Right cardiac atrium (tissue), 5 donors: ENCODE results near the gene TSPAN14. TPM values are rescaled to one million over a fixed set of nuclear protein-coding genes. Genes with fewer than 3 reads are reported as not detected.

Experiments
- ATAC-seq, 2 donors: fragments of 200-7000 bp; cut with Tn5 transposase; one replicate each; pipeline versions ENCODE4 v1.8.0 to v1.9.1; 2020; ENCODE audit warnings: moderate library complexity in 2 of 2, mild to moderate bottlenecking in 1 of 2
- DNase-seq, 3 donors: peaks; one replicate each; pipeline ENCODE4 v3.0.0-alpha.2; 2020
- H3K27ac ChIP-seq: one replicate; pipeline ENCODE4 v1.5.1; 2013; ENCODE audit warnings: mild to moderate bottlenecking, low read length, control low read depth, moderate library complexity
- H3K27me3 ChIP-seq: one replicate; pipeline ENCODE4 v1.6.1; 2013; ENCODE audit not compliant: control insufficient read depth, insufficient read depth
- H3K4me1 ChIP-seq: one replicate; pipeline ENCODE4 v1.6.1; 2013; ENCODE audit warnings: low read length; ENCODE audit not compliant: control insufficient read depth, insufficient read depth
- H3K4me3 ChIP-seq: one replicate; pipeline ENCODE4 v1.5.1; 2013; ENCODE audit warnings: low read length, control low read depth
- H3K9me3 ChIP-seq: one replicate; pipeline ENCODE4 v1.6.1; 2013; ENCODE audit warnings: low read length; ENCODE audit not compliant: control insufficient read depth
- WGBS: extraction: QIAGEN DNeasy Blood & Tissue Kit; methylation state at CpG from one replicate; pipeline ENCODE4 v1.1.7; 2013; 5-methylcytosine and 5-hydroxymethylcytosine counted together
- intact Hi-C, 4 donors: fragments of 100-400 bp; cut with DNase I; formaldehyde crosslinking; loops; one replicate each; pipeline versions ENCODE4 v1.11.0 to v1.14.0; 2022 to 2023
- polyA plus RNA-seq: library from polyadenylated mRNA; stranded (reverse); fragments of 200-250 nt; gene quantifications from one replicate; pipeline ENCODE4 v1.2.3, GENCODE V29; 2013
- total RNA-seq, 4 donors: library from RNA; stranded (reverse); fragmentation: NEBNext Ultra II Directional; extraction: Animal tissue kit (Norgen Biotek cat#: 25700); gene quantifications; one replicate each; pipeline ENCODE4 v1.2.1, GENCODE V29; 2021
- donor health status: healthy with polysubstance abuse.
- donor health status: DM: no; HTN: yes; CAD: no.
- donor health status: DM: no; HTN: no; CAD: no.
- donor health status: DM: no; HTN: yes; CAD: no; lungs with severe emphysema.
- donor health status: DM: yes; HTN: yes; CAD: no.

TSPAN14 gene
- total and polyA plus RNA-seq, 5 donors, result 24.4 to 44.1 (median 29.1) TPM

GRCh38 chr10:80567292-80567691, 113.2 kb downstream of the TSPAN14 start:
- DNase-seq, result no peak
- H3K27ac ChIP-seq, result no peak overlapping the region
- no peak for ATAC-seq
- WGBS, result 86% methylated on average over 2 of the region's 2 CpGs
- no peaks in the 10 kb centered on the region for H3K27me3 ChIP-seq
- H3K9me3 ChIP-seq, result no peaks in the 10 kb centered on the region
- H3K4me3 ChIP-seq, result no peak overlapping the region
- no peaks in the 10 kb centered on the region for H3K4me1 ChIP-seq
- intact Hi-C loops, result no loop called here

- H3K27me3 ChIP-seq, result no peaks in the 10 kb centered on the region
Measured at GRCh38 chr10:80569131-80569895, 115.2 kb downstream of the TSPAN14 start.

GRCh38 chr10:80571352-80571751, 117.2 kb downstream of the TSPAN14 start:
- Histone ChIP-seq H3K27me3 (no peaks in the 10 kb centered on the region), H3K27ac (no peak overlapping the region), H3K4me1 (no peaks in the 10 kb centered on the region), H3K4me3 (no peak overlapping the region), H3K9me3 (no peaks in the 10 kb centered on the region)
- WGBS, result 96% methylated on average over 9 of the region's 9 CpGs
- intact Hi-C loops, result no loop called here
- no peak for ATAC-seq
- DNase-seq, result no peak

More at GRCh38 chr10:80569131-80569895, 115.2 kb downstream of the TSPAN14 start:
- intact Hi-C loops, result no loop called here
- DNase-seq, result no peak
- no peaks in the 10 kb centered on the region for H3K9me3 ChIP-seq
- no peak overlapping the region for H3K27ac ChIP-seq
- H3K4me3 ChIP-seq, result no peak overlapping the region
- no peak for ATAC-seq
- H3K4me1 ChIP-seq, result no peaks in the 10 kb centered on the region
- WGBS, result 91% methylated on average over 15 of the region's 15 CpGs

GRCh38 chr10:80579181-80579763, 125.2 kb downstream of the TSPAN14 start:
- Histone ChIP-seq H3K9me3 (peaks cover 2% of the 10 kb centered on the region), H3K27me3 (no peaks in the 10 kb centered on the region), H3K27ac (no peak overlapping the region), H3K4me1 (no peaks in the 10 kb centered on the region), H3K4me3 (no peak overlapping the region)
- intact Hi-C loops, result no loop called here
- WGBS, result 36% methylated on average over 5 of the region's 5 CpGs
- DNase-seq (no peak), ATAC-seq (no peak)

GRCh38 chr10:80579849-80580637, 125.9 kb downstream of the TSPAN14 start:
- no peaks in the 10 kb centered on the region for H3K4me1 ChIP-seq
- DNase-seq (no peak), ATAC-seq (no peak)
- peaks cover 2% of the 10 kb centered on the region for H3K9me3 ChIP-seq
- H3K27me3 ChIP-seq, result no peaks in the 10 kb centered on the region
- intact Hi-C loops, result loop anchor here in 1 of 4 donors (10.0 kb wide), 1 partner anchor 135 kb away; no protein-coding TSS in a partner anchor
- no peak overlapping the region for H3K27ac ChIP-seq
- 74% methylated on average over 5 of the region's 5 CpGs for WGBS
- no peak overlapping the region for H3K4me3 ChIP-seq

- WGBS, result 81% methylated on average over 7 of the region's 7 CpGs
- intact Hi-C loops, result loop anchor here in 1 of 4 donors (10.0 kb wide), 1 partner anchor 136 kb away; no protein-coding TSS in a partner anchor
- Histone ChIP-seq H3K9me3 (peaks cover 2% of the 10 kb centered on the region), H3K4me1 (no peaks in the 10 kb centered on the region), H3K4me3 (no peak overlapping the region), H3K27ac (no peak overlapping the region), H3K27me3 (no peaks in the 10 kb centered on the region)
- DNase-seq (no peak), ATAC-seq (no peak)
Measured at GRCh38 chr10:80580638-80581468, 126.7 kb downstream of the TSPAN14 start.

GRCh38 chr10:80581469-80581835, 127.3 kb downstream of the TSPAN14 start:
- ATAC-seq, result no peak
- no peak for DNase-seq
- Histone ChIP-seq H3K27ac (no peak overlapping the region), H3K4me3 (no peak overlapping the region), H3K27me3 (no peaks in the 10 kb centered on the region), H3K4me1 (no peaks in the 10 kb centered on the region), H3K9me3 (peaks cover 2% of the 10 kb centered on the region)
- 84% methylated on average over 5 of the region's 5 CpGs for WGBS
- intact Hi-C loops, result loop anchor here in 1 of 4 donors (10.0 kb wide), 1 partner anchor 137 kb away; no protein-coding TSS in a partner anchor

GRCh38 chr10:80582286-80582960, 128.3 kb downstream of the TSPAN14 start:
- intact Hi-C loops, result loop anchor here in 1 of 4 donors (10.0 kb wide), 1 partner anchor 138 kb away; no protein-coding TSS in a partner anchor
- Histone ChIP-seq H3K9me3 (no peaks in the 10 kb centered on the region), H3K27ac (no peak overlapping the region), H3K4me1 (no peaks in the 10 kb centered on the region), H3K27me3 (no peaks in the 10 kb centered on the region), H3K4me3 (no peak overlapping the region)
- DNase-seq, result no peak
- no peak for ATAC-seq
- WGBS, result 64% methylated on average over 3 of the region's 3 CpGs
